DOHH2 (cell line): ENCODE data around the gene RPS6KA4.

ENCODE experiments used
- EZH2phosphoT487 ChIP-seq: fragments of 200-600 bp; sonication (generic); IDR thresholded peaks from 2 replicates; pipeline ENCODE4 v1.6.1; 2017; ENCODE audit warnings: borderline replicate concordance, mild to moderate bottlenecking, antibody characterized with exemption, low read length, moderate library complexity, mixed read lengths
- TF ChIP-seq, protein P1 (sequence below): fragments of 200-600 bp; sonication (generic); IDR thresholded peaks from one replicate; pipeline ENCODE4 v1.5.1; 2014; ENCODE audit warnings: antibody characterized with exemption, mild to moderate bottlenecking, low read depth, low read length; ENCODE audit not compliant: poor library complexity, severe bottlenecking

DNA sequence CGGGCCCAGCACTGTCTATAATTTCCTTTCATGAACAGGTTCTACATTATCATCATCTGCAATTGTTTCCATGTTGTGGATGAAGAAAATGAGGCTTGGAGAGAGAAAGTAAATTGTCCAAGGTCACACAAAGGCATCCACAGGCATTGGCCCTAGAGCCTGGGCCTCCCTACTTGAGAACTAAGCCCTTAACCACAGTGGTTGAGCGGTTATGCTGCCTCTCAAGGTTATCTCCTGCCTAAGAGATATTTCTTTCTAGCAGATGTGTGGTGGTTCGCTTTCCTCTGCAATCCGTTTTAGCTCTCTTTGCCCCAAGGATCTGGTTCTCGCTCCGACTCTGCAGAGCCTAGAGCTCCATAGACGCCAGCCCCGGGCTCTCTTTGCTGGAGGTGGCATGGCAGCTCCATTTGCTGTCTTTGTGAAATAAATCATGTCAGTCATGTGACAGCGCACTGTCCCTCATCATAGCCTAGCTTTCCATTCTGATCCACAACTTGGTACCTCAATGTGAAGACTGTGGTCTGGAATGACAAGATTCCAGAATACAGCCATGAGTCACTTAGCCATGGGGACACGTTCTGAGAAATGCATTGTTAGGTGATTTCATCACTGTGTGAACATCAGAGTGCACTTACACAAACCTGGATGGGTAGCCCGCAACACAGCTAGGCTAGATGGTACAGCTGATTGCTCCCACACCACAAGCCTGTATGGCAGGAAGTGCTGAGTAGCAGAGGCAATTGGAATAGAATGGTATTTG, 27.2 kb downstream of the RPS6KA4 start:
- TF ChIP-seq, protein P1, sequence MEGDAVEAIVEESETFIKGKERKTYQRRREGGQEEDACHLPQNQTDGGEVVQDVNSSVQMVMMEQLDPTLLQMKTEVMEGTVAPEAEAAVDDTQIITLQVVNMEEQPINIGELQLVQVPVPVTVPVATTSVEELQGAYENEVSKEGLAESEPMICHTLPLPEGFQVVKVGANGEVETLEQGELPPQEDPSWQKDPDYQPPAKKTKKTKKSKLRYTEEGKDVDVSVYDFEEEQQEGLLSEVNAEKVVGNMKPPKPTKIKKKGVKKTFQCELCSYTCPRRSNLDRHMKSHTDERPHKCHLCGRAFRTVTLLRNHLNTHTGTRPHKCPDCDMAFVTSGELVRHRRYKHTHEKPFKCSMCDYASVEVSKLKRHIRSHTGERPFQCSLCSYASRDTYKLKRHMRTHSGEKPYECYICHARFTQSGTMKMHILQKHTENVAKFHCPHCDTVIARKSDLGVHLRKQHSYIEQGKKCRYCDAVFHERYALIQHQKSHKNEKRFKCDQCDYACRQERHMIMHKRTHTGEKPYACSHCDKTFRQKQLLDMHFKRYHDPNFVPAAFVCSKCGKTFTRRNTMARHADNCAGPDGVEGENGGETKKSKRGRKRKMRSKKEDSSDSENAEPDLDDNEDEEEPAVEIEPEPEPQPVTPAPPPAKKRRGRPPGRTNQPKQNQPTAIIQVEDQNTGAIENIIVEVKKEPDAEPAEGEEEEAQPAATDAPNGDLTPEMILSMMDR: no peak
- TF ChIP-seq EZH2phosphoT487: no peak
